ENCODE measurements around the gene GPC3.

The GPC3 gene

DNA sequence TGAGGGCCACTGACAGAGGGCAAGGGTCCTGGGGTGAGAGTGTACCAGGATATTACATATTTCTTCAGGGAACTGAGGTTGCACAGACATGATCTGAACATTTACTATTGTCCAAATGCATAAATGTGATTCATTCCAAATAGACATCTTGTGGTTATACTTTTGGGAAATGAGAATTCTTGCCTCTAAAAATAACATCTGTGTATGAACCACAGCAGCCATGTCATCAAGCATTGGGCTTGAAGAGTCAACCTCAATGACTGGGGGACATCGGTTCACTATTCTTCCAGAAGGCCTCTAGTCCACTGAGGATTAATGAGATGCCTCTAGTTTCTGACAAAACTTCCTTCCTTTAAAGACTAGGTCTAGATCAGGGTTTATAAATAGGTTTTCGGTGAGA, 377.0 kb downstream of the GPC3 start:
- TF ChIP-seq, protein P1, sequence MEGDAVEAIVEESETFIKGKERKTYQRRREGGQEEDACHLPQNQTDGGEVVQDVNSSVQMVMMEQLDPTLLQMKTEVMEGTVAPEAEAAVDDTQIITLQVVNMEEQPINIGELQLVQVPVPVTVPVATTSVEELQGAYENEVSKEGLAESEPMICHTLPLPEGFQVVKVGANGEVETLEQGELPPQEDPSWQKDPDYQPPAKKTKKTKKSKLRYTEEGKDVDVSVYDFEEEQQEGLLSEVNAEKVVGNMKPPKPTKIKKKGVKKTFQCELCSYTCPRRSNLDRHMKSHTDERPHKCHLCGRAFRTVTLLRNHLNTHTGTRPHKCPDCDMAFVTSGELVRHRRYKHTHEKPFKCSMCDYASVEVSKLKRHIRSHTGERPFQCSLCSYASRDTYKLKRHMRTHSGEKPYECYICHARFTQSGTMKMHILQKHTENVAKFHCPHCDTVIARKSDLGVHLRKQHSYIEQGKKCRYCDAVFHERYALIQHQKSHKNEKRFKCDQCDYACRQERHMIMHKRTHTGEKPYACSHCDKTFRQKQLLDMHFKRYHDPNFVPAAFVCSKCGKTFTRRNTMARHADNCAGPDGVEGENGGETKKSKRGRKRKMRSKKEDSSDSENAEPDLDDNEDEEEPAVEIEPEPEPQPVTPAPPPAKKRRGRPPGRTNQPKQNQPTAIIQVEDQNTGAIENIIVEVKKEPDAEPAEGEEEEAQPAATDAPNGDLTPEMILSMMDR (IDR thresholded peaks at IDR 0.05; ENCODE audit: low read depth, low read length, missing control alignments), result no peak
- in situ Hi-C loops (cut with HindIII; ENCODE audit: low pct_ligation_motif_present, low sequenced_read_pairs), result no loop called here
- Histone ChIP-seq H3K36me3 (replicated peaks) (no peaks in the 10 kb centered on the region), H3K27ac (no peak overlapping the region), H3K27me3 (replicated peaks) (no peaks in the 10 kb centered on the region), H3K4me3 (ENCODE audit: low read depth, low read length) (no peak overlapping the region)
- DNase-seq, result no peak

DNA sequence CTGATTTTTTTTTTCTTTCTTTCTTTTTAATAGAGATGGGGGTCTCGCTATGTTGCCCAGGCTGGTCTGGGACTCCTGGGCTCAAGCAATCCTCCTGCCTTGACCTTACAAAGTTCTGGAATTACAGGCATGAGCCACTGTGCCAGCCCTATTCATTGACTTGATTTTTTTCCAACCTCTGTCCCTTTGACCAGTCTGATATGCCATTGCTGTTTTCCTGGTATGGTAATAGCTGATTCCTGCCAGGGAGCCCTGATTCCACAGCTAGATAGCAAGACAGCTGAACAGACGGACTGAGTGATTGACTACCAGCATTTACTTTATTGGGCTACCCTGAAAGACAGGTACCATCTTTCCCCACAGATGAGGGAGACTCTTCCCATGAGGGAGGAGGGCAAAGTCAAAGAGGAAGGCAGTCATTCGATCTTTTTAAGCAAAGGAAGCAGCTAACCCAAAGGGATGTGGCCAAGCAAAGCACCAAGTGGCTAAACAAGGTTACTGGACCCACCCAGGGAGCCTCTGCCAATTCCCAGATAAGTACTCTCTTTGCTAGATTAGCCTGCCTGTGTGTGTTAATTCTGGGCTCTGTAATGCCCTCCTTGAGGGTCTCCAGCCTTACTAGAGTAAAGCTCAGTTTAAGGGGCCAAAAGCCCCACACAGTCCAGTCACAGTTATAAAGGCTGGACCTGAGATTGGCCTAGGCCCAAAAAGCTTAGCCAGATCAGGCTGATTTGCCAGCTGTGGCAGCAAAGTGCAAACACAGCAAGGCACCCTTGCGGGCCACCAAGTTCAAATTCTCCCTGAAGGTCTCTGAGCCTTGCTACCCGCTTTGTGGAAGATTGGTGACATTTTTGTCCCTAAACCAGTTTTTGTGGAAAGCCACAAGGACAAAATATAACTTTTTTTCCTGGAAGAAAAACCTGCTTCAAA, 377.7 kb downstream of the GPC3 start:
- TF ChIP-seq, protein P1 (IDR thresholded peaks at IDR 0.05; ENCODE audit: low read depth, low read length, missing control alignments), result no peak
- Histone ChIP-seq H3K27me3 (replicated peaks) (no peaks in the 10 kb centered on the region), H3K36me3 (replicated peaks) (no peaks in the 10 kb centered on the region), H3K4me3 (ENCODE audit: low read depth, low read length) (no peak overlapping the region), H3K27ac (no peak overlapping the region)
- in situ Hi-C loops (cut with HindIII; ENCODE audit: low pct_ligation_motif_present, low sequenced_read_pairs), result no loop called here
- DNase-seq, result no peak

DNA sequence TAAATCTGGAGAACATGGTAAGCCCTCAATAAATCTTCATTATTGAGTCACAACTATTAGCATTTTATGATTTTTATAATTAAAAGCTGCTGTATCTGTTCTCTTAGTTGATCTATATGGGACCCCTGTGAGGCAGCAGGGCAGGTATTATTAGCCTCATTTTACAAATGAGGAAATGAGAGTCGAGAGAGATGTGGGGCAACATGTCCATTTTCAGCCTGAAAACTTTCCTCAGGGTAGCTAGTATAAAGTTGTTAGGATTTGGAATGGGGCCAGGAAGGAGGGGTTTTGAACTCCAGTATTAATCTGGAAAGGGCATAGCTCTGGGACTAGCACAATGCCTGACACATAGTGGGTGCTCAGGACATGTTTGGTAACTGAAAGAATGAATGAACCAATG, 378.4 kb downstream of the GPC3 start:
- in situ Hi-C loops (cut with HindIII; ENCODE audit: low pct_ligation_motif_present, low sequenced_read_pairs), result no loop called here
- DNase-seq, result no peak
- no peak overlapping the region for H3K27ac ChIP-seq
- H3K36me3 ChIP-seq (replicated peaks), result no peaks in the 10 kb centered on the region
- TF ChIP-seq, protein P1 (IDR thresholded peaks at IDR 0.05; ENCODE audit: low read depth, low read length, missing control alignments), result no peak
- no peak overlapping the region for H3K4me3 ChIP-seq (ENCODE audit: low read depth, low read length)
- H3K27me3 ChIP-seq (replicated peaks), result no peaks in the 10 kb centered on the region

DNA sequence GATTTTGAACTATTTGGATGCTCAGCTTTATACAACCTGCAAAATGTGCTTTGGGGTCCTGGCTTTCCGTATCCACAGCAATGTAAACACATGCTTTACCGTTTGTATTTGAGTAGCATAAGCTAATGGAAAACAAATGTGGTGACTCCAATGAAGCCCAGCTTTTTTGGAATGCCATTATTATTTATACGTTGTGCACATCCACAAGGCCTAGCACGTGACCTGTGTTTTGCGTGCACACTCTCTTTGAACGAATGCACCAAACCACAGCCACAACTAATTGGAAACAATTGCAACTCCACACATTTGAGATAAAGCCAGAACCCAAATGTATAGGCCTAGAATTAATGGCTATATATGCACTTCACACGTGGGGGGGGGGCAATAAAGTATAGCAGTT, 380.6 kb downstream of the GPC3 start:
- in situ Hi-C loops (cut with HindIII; ENCODE audit: low pct_ligation_motif_present, low sequenced_read_pairs), result no loop called here
- H3K27ac ChIP-seq, result no peak overlapping the region
- no peak overlapping the region for H3K4me3 ChIP-seq (ENCODE audit: low read depth, low read length)
- no peaks in the 10 kb centered on the region for H3K27me3 ChIP-seq (replicated peaks)
- TF ChIP-seq, protein P1 (IDR thresholded peaks at IDR 0.05; ENCODE audit: low read depth, low read length, missing control alignments), result no peak
- no peak for DNase-seq
- H3K36me3 ChIP-seq (replicated peaks), result no peaks in the 10 kb centered on the region

DNA sequence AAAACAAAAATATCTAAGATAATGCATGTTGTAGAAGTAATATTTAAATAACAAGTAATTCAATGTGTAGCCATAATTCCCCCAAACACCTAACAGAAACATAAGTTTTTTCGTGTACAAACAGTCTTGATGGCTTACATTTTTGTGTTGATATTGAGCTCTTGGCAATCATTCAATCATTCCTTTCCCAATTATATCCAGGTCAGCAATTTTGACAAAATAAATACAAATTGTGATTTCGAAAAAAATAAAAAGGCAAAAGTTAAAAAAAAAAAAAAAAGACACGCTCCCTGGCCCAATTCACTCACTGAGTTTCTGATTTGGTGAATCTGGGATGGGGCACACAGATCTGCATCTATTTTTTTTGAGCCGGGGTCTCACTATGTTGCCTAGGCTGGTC, 382.5 kb downstream of the GPC3 start:
- in situ Hi-C loops (cut with HindIII; ENCODE audit: low pct_ligation_motif_present, low sequenced_read_pairs), result no loop called here
- Histone ChIP-seq H3K27me3 (replicated peaks) (no peaks in the 10 kb centered on the region), H3K4me3 (ENCODE audit: low read depth, low read length) (no peak overlapping the region), H3K36me3 (replicated peaks) (no peaks in the 10 kb centered on the region), H3K27ac (no peak overlapping the region)
- TF ChIP-seq, protein P1 (IDR thresholded peaks at IDR 0.05; ENCODE audit: low read depth, low read length, missing control alignments), result no peak
- DNase-seq, result no peak

Measured in brain microvascular endothelial cell (primary cell).